Measurements from ENCODE around the gene MPI.

Gene MPI

DNA sequence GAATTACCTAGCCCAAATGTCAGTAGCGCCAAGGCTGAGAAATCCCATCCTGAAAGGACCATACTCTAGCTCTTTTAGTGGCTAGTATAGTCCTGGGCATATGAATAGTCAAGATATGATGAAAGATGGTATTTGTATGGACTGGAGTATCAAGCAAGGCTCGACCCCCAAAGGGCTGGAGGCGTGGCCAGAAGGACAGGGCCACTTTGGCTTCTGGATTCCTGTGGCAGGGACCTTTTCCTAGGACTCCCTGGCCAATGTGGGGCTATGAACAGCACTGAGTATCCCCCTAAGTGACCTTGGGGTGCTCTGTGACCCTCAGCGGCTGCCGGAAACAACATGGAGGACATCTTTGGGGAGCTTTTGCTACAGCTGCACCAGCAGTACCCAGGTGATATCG lies 6.0 kb downstream of the MPI start:
- no peaks in the 10 kb centered on the region for H3K4me1 ChIP-seq (ENCODE audit: insufficient read depth, insufficient read length)
- TF ChIP-seq SUZ12 (IDR thresholded peaks at IDR 0.05; ENCODE audit: extremely low read depth, insufficient read depth, insufficient read length) = no peak
- no peak for TF ChIP-seq YY1 (IDR thresholded peaks at IDR 0.05; ENCODE audit: insufficient read depth, insufficient read length)
- no peak for TF ChIP-seq ZNF274 (IDR thresholded peaks at IDR 0.05; ENCODE audit: low read depth, low read length)
- DNase-seq (ENCODE audit: low read depth, low spot score) = no peak
- H3K36me3 ChIP-seq (ENCODE audit: insufficient read depth, insufficient read length, low read length) = peaks cover 77% of the 10 kb centered on the region
- H3K9me3 ChIP-seq (ENCODE audit: insufficient read depth, low read length) = no peaks in the 10 kb centered on the region
- H3K9ac ChIP-seq (ENCODE audit: insufficient read length, low read depth) = no peak overlapping the region
- H3K4me3 ChIP-seq (ENCODE audit: insufficient read length, low read depth) = no peak overlapping the region
- H3K27me3 ChIP-seq (ENCODE audit: insufficient read depth, insufficient read length) = no peaks in the 10 kb centered on the region

DNA sequence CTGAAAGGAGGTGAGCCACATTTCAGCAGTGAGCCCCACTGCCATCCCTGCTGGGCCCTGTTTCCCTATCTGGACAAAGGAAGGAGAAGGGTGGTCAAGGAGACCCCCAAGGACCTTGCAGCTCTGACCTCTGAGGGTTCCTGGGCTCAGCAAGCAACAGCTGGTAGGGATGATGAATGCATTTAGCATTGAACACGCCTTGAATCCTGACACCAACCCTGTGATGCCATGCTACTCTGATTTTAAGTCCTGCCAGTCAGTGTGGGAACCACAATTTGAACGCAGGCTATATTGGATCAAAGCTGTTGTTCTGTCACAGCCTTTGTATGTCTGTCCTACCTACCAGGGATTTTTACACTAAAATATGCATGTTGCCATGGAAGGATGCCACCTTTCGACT lies 6.5 kb downstream of the MPI start:
- H3K9me3 ChIP-seq (ENCODE audit: insufficient read depth, low read length) = no peaks in the 10 kb centered on the region
- no peak overlapping the region for H3K9ac ChIP-seq (ENCODE audit: insufficient read length, low read depth)
- TF ChIP-seq YY1 (IDR thresholded peaks at IDR 0.05; ENCODE audit: insufficient read depth, insufficient read length) = no peak
- TF ChIP-seq SUZ12 (IDR thresholded peaks at IDR 0.05; ENCODE audit: extremely low read depth, insufficient read depth, insufficient read length) = no peak
- TF ChIP-seq ZNF274 (IDR thresholded peaks at IDR 0.05; ENCODE audit: low read depth, low read length) = no peak
- peaks cover 77% of the 10 kb centered on the region for H3K36me3 ChIP-seq (ENCODE audit: insufficient read depth, insufficient read length, low read length)
- H3K27me3 ChIP-seq (ENCODE audit: insufficient read depth, insufficient read length) = no peaks in the 10 kb centered on the region
- no peaks in the 10 kb centered on the region for H3K4me1 ChIP-seq (ENCODE audit: insufficient read depth, insufficient read length)
- no peak overlapping the region for H3K4me3 ChIP-seq (ENCODE audit: insufficient read length, low read depth)
- DNase-seq (ENCODE audit: low read depth, low spot score) = no peak

DNA sequence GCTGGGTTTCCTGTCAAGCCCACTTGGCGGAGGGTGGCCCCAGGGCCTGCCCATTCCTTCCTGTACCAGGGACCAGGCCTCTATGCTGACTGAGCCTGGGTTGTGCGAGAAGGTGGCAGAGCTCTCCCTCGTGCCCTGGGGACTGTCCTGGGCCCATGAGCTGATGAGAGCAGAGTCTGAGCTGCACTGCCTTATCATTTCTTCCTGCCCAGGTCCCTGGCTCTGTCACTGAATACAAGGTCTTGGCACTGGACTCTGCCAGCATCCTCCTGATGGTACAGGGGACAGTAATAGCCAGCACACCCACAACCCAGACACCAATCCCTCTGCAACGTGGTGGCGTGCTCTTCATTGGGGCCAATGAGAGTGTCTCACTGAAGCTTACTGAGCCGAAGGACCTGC lies 7.5 kb downstream of the MPI start:
- TF ChIP-seq YY1 (IDR thresholded peaks at IDR 0.05; ENCODE audit: insufficient read depth, insufficient read length) (no peak), SUZ12 (IDR thresholded peaks at IDR 0.05; ENCODE audit: extremely low read depth, insufficient read depth, insufficient read length) (no peak), ZNF274 (IDR thresholded peaks at IDR 0.05; ENCODE audit: low read depth, low read length) (no peak)
- H3K4me3 ChIP-seq (ENCODE audit: insufficient read length, low read depth) = no peak overlapping the region
- H3K9ac ChIP-seq (ENCODE audit: insufficient read length, low read depth) = no peak overlapping the region
- H3K9me3 ChIP-seq (ENCODE audit: insufficient read depth, low read length) = no peaks in the 10 kb centered on the region
- DNase-seq (ENCODE audit: low read depth, low spot score) = no peak
- no peaks in the 10 kb centered on the region for H3K4me1 ChIP-seq (ENCODE audit: insufficient read depth, insufficient read length)
- H3K27me3 ChIP-seq (ENCODE audit: insufficient read depth, insufficient read length) = no peaks in the 10 kb centered on the region
- peaks cover 78% of the 10 kb centered on the region for H3K36me3 ChIP-seq (ENCODE audit: insufficient read depth, insufficient read length, low read length)

DNA sequence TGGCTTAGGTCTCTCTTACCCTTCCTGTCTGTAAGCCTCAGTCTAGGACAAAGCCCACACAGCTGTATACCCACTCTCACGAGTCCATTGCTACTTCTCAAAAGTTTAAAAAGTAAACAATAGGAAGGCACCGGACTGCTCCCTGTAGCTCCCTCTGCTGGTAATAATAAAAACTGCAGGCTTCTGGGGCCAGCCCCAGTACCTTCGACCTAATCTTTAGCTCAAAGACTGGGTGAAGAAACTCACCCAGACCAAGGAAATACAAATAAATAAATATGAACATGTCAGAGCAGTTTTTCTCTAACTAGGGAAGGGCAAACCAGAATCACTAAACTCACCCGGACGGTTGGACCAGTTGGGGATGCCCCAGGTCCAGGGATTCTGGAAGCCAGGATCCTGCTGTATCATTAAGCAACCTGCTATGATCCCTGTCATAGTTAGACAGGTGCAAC lies 11.8 kb downstream of the MPI start:
- no peak for DNase-seq (ENCODE audit: low read depth, low spot score)
- H3K4me3 ChIP-seq (ENCODE audit: insufficient read length, low read depth) = no peak overlapping the region
- no peaks in the 10 kb centered on the region for H3K9me3 ChIP-seq (ENCODE audit: insufficient read depth, low read length)
- H3K36me3 ChIP-seq (ENCODE audit: insufficient read depth, insufficient read length, low read length) = peaks cover 78% of the 10 kb centered on the region
- peaks cover 3% of the 10 kb centered on the region for H3K4me1 ChIP-seq (ENCODE audit: insufficient read depth, insufficient read length)
- no peaks in the 10 kb centered on the region for H3K27me3 ChIP-seq (ENCODE audit: insufficient read depth, insufficient read length)
- TF ChIP-seq ZNF274 (IDR thresholded peaks at IDR 0.05; ENCODE audit: low read depth, low read length) = no peak
- TF ChIP-seq SUZ12 (IDR thresholded peaks at IDR 0.05; ENCODE audit: extremely low read depth, insufficient read depth, insufficient read length) = no peak
- TF ChIP-seq YY1 (IDR thresholded peaks at IDR 0.05; ENCODE audit: insufficient read depth, insufficient read length) = no peak
- no peak overlapping the region for H3K9ac ChIP-seq (ENCODE audit: insufficient read length, low read depth)

DNA sequence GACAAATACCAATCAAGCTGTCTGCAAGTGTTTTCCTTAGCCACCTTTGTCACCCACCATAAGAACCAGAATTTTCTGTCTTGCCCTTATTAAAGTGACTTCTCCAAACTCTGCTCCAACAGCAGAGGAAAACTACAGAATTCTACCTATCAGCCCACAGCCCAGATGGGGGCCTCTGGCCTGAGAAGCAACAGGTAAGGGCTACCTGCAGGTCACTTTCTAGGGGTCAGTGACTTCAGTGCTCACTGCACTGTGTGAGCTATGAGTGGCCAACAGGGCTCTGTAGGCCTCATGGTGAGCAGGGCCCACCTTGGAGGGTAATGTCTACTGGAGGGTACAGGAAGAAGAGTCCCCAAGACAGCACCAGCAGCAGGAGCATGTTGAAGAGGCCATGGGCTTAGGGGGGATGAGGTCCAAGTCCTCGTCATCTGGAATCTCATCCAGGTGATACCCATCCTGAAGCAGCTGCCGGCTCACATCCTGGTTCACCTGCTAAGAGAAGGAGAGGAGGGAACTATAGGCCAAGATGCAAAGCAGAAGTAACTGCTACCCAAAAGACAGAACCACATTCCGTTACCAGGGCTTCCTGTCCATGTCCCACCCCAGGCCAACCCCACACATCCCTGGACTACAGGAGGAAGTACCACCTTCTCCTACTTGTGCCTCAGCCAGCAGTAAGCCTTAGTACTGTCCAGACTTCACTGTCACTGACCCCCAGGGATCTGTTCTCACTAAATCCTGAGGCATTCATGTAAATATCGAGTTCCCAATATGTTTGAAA lies 12.6 kb downstream of the MPI start:
- Histone ChIP-seq H3K4me1 (ENCODE audit: insufficient read depth, insufficient read length) (peaks cover 3% of the 10 kb centered on the region), H3K27me3 (ENCODE audit: insufficient read depth, insufficient read length) (no peaks in the 10 kb centered on the region), H3K36me3 (ENCODE audit: insufficient read depth, insufficient read length, low read length) (peaks cover 70% of the 10 kb centered on the region), H3K9ac (ENCODE audit: insufficient read length, low read depth) (no peak overlapping the region), H3K4me3 (ENCODE audit: insufficient read length, low read depth) (no peak overlapping the region), H3K9me3 (ENCODE audit: insufficient read depth, low read length) (no peaks in the 10 kb centered on the region)
- TF ChIP-seq ZNF274 (IDR thresholded peaks at IDR 0.05; ENCODE audit: low read depth, low read length) (no peak), YY1 (IDR thresholded peaks at IDR 0.05; ENCODE audit: insufficient read depth, insufficient read length) (no peak), SUZ12 (IDR thresholded peaks at IDR 0.05; ENCODE audit: extremely low read depth, insufficient read depth, insufficient read length) (no peak)
- no peak for DNase-seq (ENCODE audit: low read depth, low spot score)

DNA sequence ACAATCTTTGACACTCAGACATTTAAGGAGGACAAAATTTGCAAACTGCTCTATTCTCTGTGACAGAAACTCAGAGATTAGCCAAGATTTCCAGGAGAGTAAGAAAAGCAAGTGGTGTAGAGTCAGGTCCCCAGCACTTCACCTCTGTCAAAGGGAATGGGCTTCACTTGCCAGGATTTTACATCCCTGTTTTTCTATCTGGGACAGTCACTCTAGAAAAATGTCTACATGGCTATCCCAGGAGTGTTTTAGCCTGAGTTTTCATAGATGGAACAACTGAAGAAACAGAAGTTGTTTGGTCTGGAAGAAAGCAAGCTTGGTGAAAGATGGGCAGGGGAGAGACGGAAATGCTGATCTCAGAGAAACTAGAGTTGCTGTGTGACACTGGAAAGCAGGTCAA lies 13.8 kb downstream of the MPI start:
- Histone ChIP-seq H3K4me1 (ENCODE audit: insufficient read depth, insufficient read length) (peaks cover 3% of the 10 kb centered on the region), H3K27me3 (ENCODE audit: insufficient read depth, insufficient read length) (no peaks in the 10 kb centered on the region), H3K4me3 (ENCODE audit: insufficient read length, low read depth) (no peak overlapping the region), H3K9me3 (ENCODE audit: insufficient read depth, low read length) (no peaks in the 10 kb centered on the region), H3K36me3 (ENCODE audit: insufficient read depth, insufficient read length, low read length) (peaks cover 64% of the 10 kb centered on the region), H3K9ac (ENCODE audit: insufficient read length, low read depth) (no peak overlapping the region)
- no peak for DNase-seq (ENCODE audit: low read depth, low spot score)
- TF ChIP-seq SUZ12 (IDR thresholded peaks at IDR 0.05; ENCODE audit: extremely low read depth, insufficient read depth, insufficient read length) = no peak
- no peak for TF ChIP-seq YY1 (IDR thresholded peaks at IDR 0.05; ENCODE audit: insufficient read depth, insufficient read length)
- TF ChIP-seq ZNF274 (IDR thresholded peaks at IDR 0.05; ENCODE audit: low read depth, low read length) = no peak

DNA sequence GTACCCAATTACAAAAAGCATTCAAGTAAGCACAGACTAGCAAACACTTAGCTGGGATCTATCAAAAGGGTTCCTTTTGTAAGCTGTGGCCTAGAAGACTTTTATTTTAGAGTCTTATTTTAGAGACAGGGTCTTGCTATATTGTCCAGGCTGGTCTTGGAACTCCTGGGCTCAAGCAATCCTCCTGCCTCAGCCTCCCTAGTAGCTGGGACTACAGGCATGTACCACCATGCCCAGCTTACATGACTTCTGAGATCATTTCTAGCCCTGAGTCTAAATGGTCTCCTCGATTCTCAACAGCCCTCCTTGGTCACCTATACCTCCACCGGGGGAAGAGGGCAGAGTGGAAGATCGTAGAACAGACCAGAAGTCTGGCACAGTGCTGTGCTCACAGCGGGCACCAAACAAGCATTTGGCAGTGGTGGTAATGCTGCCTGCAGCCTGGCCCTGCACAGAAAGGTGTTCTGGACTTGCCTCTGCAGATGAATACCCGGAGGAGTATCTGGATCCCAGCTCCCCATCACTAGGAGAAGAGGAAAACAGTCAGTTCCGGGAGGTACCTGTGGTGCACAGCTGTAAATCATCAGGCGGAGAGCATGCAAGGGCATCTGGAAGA lies 14.5 kb downstream of the MPI start:
- no peak for TF ChIP-seq YY1 (IDR thresholded peaks at IDR 0.05; ENCODE audit: insufficient read depth, insufficient read length)
- no peak for TF ChIP-seq ZNF274 (IDR thresholded peaks at IDR 0.05; ENCODE audit: low read depth, low read length)
- no peak for TF ChIP-seq SUZ12 (IDR thresholded peaks at IDR 0.05; ENCODE audit: extremely low read depth, insufficient read depth, insufficient read length)
- peaks cover 61% of the 10 kb centered on the region for H3K36me3 ChIP-seq (ENCODE audit: insufficient read depth, insufficient read length, low read length)
- no peak for DNase-seq (ENCODE audit: low read depth, low spot score)

More for the DNA sequence above, 14.5 kb downstream of the MPI start:
- Histone ChIP-seq H3K9ac (ENCODE audit: insufficient read length, low read depth) (no peak overlapping the region), H3K4me1 (ENCODE audit: insufficient read depth, insufficient read length) (peaks cover 3% of the 10 kb centered on the region), H3K9me3 (ENCODE audit: insufficient read depth, low read length) (no peaks in the 10 kb centered on the region), H3K27me3 (ENCODE audit: insufficient read depth, insufficient read length) (no peaks in the 10 kb centered on the region), H3K4me3 (ENCODE audit: insufficient read length, low read depth) (no peak overlapping the region)
